Measurements from ENCODE around the gene TRAF3IP3.
"Not testable (repeated sequence)": the region's sequence is repeated elsewhere in the genome, so short reads cannot be mapped to it uniquely, and the experiment has no call there.

The TRAF3IP3 gene

DNA sequence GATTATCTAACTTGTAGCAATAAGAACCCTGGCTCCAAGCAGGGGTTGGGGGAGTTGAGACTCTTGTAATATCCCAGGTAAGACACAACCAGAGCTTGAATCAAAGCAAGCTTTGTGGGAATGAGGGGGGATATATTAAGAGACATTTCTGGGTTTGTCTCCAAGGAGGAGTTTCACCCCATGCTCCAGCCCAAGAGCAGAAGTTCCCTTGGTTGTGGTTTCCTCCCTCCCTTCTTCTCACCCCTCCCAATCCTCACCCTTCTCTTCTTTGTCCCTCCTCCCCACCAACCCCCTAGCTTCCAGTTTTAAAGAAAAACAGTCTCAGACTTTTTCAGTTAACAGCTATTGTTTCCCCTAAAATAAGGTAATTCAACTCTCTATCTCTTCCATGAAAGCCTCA is 11.9 kb downstream of the TRAF3IP3 start:
- no peak for DNase-seq

DNA sequence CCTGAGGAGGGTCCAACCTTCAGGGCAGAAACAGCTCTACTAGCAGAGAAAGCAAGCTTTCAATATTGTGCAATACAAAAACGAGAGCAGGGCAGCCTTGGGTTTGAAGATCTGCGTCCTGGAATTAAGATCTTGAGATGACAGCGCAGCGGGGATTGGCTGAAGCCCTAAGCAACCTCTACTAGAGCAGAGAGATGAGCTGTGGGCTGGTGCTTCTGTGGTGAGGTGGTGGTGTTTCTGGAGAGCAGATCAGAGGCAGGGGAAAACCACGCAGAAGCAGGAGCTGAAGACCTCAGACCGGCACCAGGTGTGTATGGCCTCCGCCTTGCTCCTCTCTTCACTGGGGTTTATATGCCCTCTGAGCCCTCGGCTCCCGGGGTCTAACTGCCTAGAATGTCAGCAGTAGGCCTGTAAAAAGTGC is 12.5 kb downstream of the TRAF3IP3 start:
- no peak for DNase-seq

DNA sequence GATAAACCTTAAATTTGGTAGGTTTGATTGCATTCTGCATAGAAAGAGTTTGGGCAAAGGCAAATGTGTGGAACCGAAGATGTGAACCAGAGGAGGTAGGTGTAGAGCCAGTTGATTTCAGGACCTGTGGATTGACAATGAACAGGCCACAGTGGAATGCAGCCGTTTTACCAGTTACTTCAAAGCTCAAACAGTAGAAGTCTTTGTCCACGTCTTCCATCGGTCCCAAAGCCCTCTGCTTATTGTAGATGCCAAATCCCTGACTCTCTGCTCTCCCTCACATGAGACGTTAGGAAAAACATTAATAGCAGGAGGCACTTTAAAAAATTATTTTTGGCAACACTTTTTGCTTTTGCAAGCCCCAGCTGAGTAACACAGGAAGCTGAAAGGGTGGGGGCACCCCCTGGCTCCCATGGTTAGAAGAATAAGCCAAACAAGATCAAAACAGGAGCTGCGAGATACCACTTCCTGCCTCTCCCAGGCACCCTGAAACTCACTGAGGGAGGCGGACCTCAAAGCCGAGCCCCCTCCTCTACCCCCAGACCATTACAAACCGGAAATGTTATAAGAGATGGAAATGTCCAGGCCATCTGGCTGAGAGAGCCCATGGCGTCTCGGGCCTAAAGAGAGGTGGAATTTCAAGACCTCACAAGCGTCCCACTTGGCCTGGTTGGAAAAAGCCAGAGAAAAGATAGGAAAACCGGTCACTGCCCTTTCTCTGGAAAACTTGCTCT is 13.5 kb downstream of the TRAF3IP3 start:
- DNase-seq: peak in 13 of 56 donors; percentile 8 to 51 (median 24)

DNA sequence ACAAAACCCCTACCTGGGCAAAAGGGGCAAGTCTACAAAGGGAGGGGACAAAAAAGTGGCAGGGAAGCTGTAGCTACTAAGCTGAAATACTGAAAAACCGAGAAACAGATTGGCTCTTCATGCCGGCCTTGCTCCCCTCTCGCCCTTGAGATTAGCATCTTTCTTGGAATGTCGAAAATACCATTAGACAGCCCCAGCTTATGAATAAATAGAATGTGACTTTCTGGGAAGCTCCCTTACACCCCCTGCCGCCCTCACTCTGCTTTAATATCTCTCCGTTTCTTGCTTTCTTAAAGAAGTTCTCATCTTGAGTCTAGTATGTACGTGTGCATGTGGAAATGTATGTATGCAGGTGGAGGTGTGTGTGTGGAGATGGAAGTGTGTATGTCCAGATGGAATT is 14.1 kb downstream of the TRAF3IP3 start:
- DNase-seq: peak in 2 of 56 donors; percentile 4 to 8

DNA sequence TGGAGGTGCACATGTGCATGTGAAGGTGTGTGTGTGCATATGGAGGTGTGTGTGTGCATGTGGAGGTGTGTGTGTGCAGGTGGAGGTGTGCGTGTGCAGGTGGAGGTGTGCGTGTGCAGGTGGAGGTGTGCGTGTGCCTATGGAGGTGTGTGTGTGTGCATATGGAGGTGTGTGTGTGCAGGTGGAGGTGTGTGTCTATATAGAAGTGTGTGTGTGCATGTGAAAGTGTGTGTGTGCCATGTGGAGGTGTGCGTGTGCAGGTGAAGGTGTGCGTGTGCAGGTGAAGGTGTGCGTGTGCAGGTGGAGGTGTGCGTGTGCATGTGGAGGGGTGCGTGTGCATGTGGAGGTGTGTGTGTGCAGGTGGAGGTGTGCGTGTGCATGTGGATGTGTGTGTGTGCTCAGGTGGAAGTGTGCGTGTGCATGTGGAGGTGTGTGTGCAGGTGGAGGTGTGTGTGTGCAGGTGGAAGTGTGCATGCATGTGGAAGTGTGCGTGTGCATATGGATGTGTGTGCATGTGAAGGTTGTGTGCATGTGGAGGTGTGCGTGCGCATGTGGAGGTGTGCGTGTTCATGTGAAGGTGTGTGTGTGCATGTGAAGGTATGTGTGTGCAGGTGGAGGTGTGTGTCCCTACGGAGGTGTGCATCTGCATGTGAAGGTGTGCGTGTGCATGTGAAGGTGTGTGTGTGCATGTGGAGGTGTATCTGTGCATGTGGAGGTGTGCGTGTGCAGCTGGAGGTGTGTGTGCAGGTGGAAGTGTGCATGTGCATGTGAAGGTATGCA is 15.0 kb downstream of the TRAF3IP3 start:
- DNase-seq: no peak

DNA sequence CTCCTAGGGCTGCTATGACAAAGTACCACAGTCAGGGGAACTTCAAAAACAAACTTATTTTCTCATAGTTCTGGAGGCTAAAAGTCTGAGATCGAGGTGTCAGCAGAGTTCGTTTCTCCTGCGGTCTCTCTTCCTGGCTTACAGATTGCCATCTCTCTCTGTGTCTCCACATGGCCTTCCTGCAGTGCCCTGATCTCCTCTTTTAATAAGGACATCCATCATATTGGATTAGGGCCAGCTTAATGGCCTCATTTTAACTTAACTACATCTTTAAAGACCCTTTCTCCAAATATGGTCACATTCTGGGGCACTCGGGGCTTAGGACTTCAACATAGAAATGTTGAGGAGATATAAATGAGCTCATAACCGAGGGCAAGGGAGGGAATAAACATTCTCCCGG is 16.3 kb downstream of the TRAF3IP3 start:
- DNase-seq: no peak

DNA sequence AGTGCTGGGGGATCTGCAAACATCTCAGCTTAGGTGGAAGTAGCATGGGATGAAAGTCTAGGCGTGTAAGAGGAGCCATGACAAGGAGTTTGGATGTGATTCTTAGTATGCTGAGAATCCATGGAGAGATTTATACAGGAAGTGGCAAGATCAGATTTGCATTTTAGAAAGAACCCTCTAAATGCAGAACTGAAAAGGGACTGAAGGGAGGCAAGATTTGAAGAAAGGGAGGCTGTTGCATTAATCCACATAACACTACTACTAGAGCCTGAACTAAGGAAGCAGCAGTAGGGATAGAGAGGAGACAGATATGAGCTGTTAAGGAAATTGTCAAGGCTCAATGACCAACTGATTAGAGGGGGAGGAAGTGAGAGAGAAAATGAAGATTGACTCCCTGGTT is 18.7 kb downstream of the TRAF3IP3 start:
- DNase-seq: no peak

DNA sequence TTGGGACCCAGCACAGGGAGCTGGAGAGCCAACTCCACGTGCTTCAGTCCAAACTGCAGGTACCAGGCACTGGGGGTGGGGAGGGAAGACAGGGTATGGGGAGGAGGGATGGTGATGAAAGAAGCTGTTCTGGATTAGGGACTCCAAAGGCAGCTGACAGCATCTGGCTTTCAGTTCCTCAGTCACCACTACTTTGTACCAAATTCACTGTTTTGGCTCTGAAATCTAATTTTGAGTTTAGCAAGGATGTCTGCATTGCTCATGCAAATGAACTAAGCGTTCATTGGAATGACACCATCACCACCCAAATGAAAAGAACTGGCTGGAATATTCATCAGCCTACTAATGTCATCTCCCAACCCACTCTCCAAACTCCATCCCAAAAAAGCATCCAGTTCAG is 19.8 kb downstream of the TRAF3IP3 start:
- peak in 1 of 56 donors; percentile 8 for DNase-seq

DNA sequence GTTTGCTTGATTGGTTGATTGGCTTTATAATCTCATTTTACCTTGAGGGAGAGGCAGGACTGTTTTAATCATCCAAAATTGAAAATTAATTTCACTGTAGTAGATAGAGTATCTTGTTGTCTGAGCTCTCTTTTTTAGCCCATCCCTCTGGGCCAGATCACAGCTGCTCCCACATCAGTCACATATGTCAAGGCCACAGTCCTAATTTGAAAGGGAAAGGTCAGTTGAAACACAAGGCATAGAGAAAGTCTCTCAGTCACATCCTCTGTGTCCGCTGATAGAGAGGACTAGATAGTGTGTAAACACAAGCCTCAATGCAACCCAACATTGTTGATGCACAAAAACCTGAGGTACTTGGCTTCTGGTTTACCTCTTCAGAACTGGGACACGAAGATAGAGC is 21.7 kb downstream of the TRAF3IP3 start:
- no peak for DNase-seq

DNA sequence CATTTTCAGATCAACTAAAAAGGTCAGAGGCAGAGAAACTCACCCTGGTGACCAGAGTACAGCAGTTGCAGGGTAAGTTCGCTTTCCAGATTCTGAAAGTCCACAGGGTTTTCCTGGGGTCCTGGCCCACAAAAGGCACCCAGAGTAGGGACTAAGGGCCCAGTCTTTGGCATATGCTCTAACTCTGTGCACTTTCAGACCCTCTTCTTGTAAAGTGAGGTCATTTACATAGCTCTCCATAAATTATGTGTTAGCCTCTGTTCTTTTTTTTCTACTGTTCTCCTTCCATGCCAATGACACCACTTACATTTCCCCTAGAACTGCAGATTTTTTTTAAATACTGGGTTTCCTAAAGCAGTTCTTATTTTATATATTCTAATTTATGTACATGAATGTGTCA is 22.2 kb downstream of the TRAF3IP3 start:
- DNase-seq: no peak

DNA sequence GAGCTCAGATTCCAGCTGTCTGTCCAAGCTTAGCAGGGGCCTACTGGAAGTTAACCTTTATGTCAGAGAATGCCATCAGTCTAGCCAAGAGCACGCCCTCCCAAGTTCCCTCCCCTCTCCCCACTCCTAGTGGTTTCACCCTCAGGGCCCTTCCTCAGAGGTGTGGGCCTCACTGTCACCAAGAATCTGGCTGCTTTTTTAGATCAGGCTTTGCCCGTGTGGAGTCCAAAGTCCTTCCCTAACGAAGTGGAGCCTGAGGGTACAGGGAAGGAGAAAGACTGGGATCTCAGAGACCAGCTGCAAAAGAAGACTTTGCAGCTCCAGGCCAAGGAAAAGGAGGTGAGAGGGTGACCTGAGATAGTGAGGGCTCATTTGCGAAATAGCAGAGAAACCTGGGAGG is 24.4 kb downstream of the TRAF3IP3 start:
- no peak for DNase-seq

DNA sequence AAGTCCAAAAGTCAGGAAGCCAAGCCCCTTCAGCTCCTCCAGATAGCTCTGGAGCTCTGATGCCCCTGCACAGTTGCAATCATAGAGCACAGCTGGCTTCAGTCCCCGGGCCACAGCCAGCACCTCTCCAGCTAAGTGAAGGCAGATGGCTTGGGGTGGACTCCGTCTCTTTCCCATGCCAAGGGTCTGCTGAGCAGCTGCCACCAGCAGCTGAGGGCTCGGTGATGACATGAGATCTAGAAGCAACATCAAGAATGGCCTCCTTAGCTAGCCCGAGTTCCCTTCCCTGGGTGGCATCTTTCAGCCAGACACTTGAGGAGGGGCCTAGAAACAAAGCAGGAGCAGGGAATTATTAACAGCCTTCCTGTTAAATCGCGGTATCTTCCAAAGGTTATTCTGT is 27.5 kb downstream of the TRAF3IP3 start:
- no peak for DNase-seq

DNA sequence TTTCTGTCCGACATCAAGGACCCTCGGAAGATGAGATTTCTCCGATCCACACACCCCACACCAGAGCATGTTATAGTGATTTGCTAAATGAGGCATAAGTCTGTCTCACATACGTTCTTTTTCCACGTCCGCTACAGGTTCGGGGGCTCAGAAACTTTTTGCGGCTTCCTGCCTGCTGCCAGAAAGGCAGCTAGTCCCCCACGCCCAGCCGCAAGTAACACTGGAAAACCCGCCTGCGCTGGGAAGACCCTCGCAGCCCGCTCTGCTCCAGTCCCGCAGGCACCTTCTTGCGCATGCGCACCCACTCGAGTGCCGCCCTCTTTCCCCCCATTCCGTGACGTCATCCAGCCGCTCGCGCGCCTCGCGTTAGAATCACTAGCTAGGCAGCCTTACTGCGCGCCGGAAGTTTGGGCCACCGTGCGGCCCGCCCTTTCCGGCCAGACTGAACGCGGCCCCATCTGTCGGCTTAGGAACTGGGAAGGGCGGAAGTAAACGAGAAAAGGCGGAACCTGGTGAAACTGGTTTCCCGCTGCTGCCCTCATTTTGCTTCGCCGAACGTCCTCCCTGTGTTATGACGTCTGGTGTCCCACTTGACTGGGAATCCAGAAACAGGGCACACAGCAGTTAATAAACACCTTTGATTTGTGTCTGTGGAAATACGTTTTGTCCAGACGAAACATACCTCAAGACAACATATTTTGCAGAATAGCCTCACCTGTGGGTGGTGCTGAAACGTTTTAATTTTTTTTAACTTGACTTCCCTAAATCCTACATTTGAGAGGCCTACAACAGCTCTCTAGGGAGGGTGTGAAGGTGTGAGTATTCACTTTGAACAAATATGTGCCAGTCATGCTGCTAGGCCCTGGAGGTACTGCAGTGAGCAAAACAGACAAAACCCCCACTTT is 28.7 kb downstream of the TRAF3IP3 start, which contains the start of gene C1orf74:
Gene C1orf74 (minus strand): TSS at position 295 of the 905 bp plus-strand sequence. CDS start 925 bp downstream, outside the sequence.
- peak; percentile 82 to 99 (median 96) for DNase-seq

DNA sequence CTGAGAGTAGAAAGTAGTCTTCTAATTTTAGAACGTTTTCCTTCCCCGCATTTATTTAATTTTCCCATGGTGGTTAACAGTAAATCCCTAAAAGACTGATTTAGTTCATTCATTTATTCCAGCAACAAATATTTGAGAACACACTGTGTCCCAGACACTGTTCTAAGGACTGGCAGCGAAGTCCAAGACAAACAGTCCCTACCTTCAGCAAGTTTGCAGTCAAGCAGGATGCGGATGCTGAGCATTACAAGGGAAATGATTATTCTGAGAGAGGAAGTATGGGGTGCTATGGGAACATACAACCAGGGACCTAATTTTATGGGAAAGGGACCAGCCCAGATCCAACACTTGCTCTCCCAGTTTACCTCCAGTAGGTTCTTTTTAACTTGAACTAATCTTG is 29.7 kb downstream of the TRAF3IP3 start:
- no peak for DNase-seq

DNA sequence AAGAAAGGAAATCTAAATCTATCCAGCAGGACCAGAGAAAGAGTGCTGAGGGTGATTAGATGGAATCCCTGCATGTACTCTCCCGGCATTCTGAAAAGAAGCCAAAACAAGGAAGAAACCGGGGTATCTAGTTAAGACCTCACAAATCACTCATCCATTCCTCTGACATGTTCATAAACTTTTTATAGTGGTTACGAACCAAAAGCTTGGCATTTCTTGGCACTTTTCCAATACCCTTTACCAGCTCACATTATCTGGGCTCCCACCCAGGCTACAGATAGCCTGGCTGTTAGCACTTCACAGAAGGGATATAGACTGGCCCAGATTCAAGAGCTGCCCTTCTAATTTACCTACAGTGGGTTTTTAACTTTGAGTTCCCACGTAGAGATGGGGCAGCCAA is 30.3 kb downstream of the TRAF3IP3 start:
- no peak for DNase-seq

DNA sequence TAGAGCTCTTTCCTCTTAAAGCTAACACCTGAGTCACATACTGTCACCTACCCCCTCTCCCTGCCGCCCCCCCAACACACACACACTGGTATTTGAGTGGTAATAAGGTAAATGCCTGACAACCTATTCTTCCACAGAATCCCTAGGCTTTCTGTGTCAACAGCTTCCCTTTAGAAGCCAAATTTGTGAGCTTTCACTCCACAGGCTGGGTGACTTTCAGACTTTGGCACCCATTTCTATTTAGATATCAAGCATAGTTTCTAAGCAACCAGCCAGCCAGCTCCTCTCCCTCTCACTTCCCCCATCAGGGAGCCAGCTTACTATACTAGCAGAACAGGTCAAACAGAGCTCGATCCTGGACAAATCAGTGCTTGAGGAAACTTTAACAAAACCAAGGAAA is 31.7 kb downstream of the TRAF3IP3 start:
- peak in 22 of 56 donors; percentile 9 to 63 (median 30) for DNase-seq

DNA sequence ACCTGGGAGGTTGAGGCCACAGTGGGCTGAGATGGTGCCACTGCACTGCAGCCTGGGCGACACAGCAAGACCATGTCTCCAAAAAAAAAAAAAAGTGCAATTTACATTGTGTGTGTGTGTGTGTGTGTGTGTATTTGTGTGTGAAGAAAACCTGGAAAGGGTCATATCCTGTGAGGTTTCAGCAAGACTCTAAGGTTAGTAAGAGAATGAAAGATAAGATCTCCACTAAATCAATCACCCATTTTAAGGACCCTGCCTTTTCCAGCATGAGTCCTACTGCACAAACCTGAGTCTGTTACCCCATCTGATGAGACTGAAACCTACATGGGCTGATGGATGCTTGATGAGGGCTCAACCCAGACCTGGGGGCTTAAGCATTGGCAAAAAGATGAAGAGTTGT is 33.4 kb downstream of the TRAF3IP3 start:
- no peak for DNase-seq

DNA sequence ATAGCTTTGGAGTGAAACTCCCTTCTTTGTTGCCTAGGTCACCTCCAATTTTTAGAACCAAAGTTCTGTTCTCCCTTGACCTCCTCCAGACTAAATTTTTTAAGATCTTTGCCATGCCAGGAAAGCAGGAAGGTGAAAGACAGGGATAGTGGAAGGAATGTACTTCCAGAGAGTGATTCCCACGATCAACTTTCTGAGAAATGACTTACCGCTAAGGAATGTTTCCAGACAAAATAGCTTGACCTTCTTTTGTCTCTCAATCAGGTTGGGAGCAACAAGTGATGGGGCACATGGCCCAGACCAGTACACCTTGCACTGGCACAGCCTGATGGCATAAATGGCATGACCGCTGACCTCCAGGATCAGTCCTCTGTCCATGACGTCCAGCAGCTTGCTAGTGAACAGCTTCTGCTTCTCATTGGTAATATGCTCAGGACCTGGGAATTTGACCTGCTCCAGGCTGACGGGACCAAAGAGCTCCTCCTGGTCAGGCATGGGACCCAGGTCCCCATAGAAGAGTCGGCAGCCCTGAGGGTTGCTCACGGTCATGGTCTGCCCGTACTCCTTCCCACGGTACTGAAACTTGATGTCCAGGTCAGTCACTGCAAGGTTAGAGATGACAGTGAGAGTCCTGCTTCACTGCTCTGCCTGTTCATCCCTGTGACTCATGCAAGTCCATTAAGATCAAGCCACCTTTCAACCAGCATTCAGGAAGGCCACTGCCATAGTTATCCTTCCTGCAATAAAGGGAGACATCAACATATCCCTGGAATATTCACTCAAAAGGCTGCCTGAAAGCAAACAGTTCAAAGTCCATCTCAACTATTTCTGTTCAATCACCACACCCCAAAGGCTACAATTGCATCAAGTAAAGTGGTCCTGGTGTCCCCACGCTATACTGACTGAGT is 34.7 kb downstream of the TRAF3IP3 start:
- no peak for DNase-seq

DNA sequence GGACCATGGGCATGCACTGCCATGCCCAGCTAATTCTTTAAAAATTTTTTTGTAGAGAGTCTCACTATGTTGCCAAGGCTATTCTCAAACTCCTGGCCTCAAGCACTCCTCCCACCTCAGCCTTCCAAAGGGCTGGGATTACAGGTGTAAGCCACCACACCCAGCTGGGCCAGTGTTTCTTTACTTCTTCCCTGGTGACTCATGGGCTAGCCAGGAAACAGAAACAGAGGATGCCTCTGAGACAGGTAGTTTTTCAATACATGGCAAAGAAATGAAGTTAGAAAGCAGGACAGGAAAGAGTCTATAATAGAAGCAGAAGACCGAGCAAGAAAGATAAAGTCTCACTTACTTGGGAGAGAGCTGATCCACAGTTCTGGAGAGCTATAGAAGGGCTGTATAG is 36.1 kb downstream of the TRAF3IP3 start:
- DNase-seq: no peak

DNA sequence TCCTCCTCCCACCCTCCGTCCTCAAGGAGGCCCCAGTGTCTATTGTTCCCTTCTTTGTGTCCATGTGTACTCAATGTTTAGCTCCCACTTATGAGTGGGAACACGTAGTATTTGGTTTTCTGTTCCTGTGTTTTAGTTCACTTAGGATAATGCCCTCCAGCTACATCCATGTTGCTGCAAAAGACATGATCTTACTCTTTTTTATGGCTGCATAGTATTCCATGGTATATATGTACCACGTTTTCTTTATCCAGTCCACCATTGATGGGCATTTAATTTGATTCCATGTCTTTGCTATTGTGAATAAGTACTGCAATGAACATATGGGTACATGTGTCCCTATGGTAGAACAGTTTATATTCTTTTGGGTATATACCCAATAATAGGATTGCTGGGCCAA is 37.9 kb downstream of the TRAF3IP3 start:
- not testable (repeated sequence) for DNase-seq
